Measurements from ENCODE around the gene ACTL6B. TPM values are rescaled to one million over a fixed set of nuclear protein-coding genes. Genes with fewer than 3 reads are reported as not detected.

The ACTL6B gene
- polyA plus RNA-seq, 1 experiment, result not detected

- no peak for TF ChIP-seq CTCF (IDR thresholded peaks at IDR 0.05; ENCODE audit: insufficient read depth, low read depth, low read length)
- H3K36me3 ChIP-seq (ENCODE audit: control insufficient read depth, insufficient read depth, low read length), result no peaks in the 10 kb centered on the region
- H3K4me3 ChIP-seq (ENCODE audit: low read depth, low read length), result no peak overlapping the region
- CTCF ChIA-PET, result no interaction called here
- peaks cover 4% of the 10 kb centered on the region for H3K27me3 ChIP-seq (ENCODE audit: control insufficient read depth, insufficient read depth, low read length)
- POLR2A ChIA-PET, result no interaction called here
- no peak for DNase-seq (ENCODE audit: low read depth)
Measured at GRCh38 chr7:100654908-100655831, 1.1 kb downstream of the ACTL6B start.

DNA sequence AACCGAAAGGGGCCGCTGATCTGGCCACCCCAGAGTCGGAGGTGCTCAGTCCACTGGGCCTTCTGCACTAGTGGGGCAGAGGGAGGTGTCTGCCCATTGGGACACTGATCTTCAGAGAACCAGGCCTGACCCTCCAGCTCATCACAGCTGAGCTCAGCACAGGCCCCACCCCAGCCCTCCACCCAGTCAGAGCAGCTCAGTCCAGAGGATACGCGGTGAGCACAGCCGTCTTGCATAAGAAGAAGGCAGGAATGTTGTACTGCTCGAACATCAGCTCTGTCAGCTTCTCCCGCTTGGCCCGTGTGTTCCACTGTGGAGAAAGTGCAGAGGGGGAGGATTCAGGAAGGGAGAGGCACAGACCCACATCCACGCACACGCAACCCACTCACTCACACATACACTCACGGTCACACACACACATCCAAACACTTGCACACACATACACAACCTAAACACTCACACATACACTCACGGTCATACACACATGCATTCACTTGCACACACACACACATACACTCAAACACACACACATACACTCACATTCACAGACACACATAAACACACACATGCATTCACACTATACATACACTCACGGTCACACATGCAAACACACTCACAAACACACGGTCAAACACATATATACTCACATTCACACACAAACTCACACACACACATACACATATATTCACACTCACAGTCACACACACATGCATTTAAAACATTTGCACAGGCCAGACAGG, 6.3 kb downstream of the ACTL6B start:
- ChIA-PET POLR2A (no interaction called here), CTCF (interaction anchor here (0.8 kb wide), 1 partner anchor 17 kb away, joined by 4 read pairs; no protein-coding TSS in a partner anchor)
- no peak for TF ChIP-seq CTCF (IDR thresholded peaks at IDR 0.05; ENCODE audit: insufficient read depth, low read depth, low read length)
- Histone ChIP-seq H3K36me3 (ENCODE audit: control insufficient read depth, insufficient read depth, low read length) (no peaks in the 10 kb centered on the region), H3K4me3 (ENCODE audit: low read depth, low read length) (no peak overlapping the region), H3K27me3 (ENCODE audit: control insufficient read depth, insufficient read depth, low read length) (peaks cover 6% of the 10 kb centered on the region)
- no peak for DNase-seq (ENCODE audit: low read depth)

DNA sequence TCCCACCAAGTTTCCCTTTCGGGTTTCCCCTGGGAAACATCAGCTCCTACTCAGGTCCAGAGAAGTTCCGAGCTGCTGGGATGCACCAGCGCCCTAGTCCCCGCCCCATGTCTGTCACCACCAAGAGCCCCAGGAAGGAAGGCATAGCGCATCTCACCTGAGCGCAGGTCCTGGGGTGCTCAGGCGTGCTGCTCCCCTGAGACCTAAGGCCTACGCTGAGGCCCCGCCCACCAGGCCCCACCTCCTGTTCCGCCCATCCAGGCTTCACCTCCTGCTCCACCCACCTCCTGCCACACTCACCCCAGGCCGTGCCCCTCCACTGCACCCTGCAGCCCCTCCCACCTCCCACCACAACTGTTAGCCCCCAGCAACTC, 13.7 kb downstream of the ACTL6B start:
- Histone ChIP-seq H3K27me3 (ENCODE audit: control insufficient read depth, insufficient read depth, low read length) (peaks cover 6% of the 10 kb centered on the region), H3K4me3 (ENCODE audit: low read depth, low read length) (no peak overlapping the region), H3K36me3 (ENCODE audit: control insufficient read depth, insufficient read depth, low read length) (no peaks in the 10 kb centered on the region)
- CTCF ChIA-PET, result interaction anchor here (0.8 to 0.9 kb wide), 2 partner anchors 10 to 49 kb away, joined by 4 to 6 read pairs; no protein-coding TSS in a partner anchor
- POLR2A ChIA-PET, result no interaction called here
- DNase-seq (ENCODE audit: low read depth), result no peak
- no peak for TF ChIP-seq CTCF (IDR thresholded peaks at IDR 0.05; ENCODE audit: insufficient read depth, low read depth, low read length)

DNA sequence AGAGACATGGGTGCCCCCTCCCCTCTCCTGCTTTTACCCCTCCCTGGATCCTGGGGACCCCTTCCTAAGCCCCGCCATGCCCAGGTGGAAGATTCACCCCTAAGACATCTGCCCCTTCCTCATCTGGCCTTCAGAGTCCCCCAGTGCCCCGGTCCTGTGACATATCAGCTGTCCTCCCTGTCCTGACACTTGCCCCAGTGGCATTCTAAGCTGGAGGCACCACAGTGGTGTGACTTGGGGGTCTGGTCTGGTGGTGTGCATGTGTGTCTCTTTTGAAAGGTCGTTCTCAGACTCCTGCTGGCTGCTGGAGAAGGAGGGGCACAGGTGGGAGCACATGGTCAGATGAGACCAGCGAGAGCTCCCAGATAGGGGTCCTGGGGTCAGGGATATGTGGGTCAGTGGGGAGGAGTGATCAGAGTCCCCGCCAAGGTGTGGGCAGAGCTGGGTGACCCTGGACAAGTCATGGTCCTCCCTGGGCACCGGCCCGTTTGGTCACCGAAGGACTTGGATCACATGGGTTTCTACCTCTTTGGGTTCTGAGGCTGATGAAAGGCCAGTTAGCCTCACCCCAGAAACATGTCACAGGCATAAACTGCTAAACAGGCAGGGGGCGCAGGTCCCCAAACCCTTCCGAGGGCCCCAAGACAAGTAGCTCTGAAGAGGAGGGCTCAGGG, 14.3 kb downstream of the ACTL6B start:
- POLR2A ChIA-PET, result no interaction called here
- CTCF ChIA-PET, result interaction anchor here (0.8 to 0.9 kb wide), 2 partner anchors 9 to 50 kb away, joined by 4 to 6 read pairs; no protein-coding TSS in a partner anchor
- TF ChIP-seq CTCF (IDR thresholded peaks at IDR 0.05; ENCODE audit: insufficient read depth, low read depth, low read length), result no peak
- Histone ChIP-seq H3K27me3 (ENCODE audit: control insufficient read depth, insufficient read depth, low read length) (peaks cover 6% of the 10 kb centered on the region), H3K36me3 (ENCODE audit: control insufficient read depth, insufficient read depth, low read length) (no peaks in the 10 kb centered on the region), H3K4me3 (ENCODE audit: low read depth, low read length) (no peak overlapping the region)
- no peak for DNase-seq (ENCODE audit: low read depth)

All from BJ (cell line).